ENCODE results near the gene PTCD3. TPM values are rescaled to one million over a fixed set of nuclear protein-coding genes. Genes with fewer than 3 reads are reported as not detected.

PTCD3 gene
- polyA plus RNA-seq, 1 of the 3 experiments (the other 2 are of a cell fraction): 44.5 TPM

DNA sequence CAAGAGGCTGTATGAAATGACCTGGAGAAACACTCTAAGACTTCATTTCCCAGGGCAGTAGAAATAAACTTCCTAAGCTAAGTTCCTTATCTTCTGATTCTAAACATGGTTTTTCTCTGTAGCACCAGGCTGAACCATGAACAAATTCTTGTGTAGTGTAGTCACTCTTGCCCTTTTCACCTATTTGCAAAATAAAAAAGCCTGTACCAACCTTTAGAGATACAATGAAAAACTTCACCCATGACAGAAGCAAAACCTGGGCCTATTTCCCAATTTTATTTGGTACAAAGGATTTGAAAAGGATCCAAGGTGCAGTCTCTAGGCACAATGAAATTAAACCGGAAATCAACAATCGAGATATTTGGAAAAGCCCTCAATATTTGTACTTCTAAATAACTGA, 44.0 kb upstream of the PTCD3 start:
- POLR2A ChIA-PET: no interaction called here
- WGBS (ENCODE audit: low lambda C conversion rate): 67% methylated on average over 2 of the region's 2 CpGs
- CTCF ChIA-PET: no interaction called here
- TF ChIP-seq MXI1 (IDR thresholded peaks at IDR 0.05; ENCODE audit: low read depth, low read length) (no peak), EZH2phosphoT487 (IDR thresholded peaks at IDR 0.05; ENCODE audit: borderline replicate concordance, low read depth) (no peak), FOSL2 (IDR thresholded peaks at IDR 0.05; ENCODE audit: borderline replicate concordance, low read depth) (peak; percentile 33), RCOR1 (IDR thresholded peaks at IDR 0.05; ENCODE audit: low read length) (no peak), JUND (IDR thresholded peaks at IDR 0.05) (peak; percentile 15; the same call in 1 of the 2 replicates), RXRA (IDR thresholded peaks at IDR 0.05; ENCODE audit: borderline replicate concordance, low read depth) (peak; percentile 17; the same call in 1 of the 2 replicates), SIN3A (IDR thresholded peaks at IDR 0.05; ENCODE audit: borderline replicate concordance, low read depth, low read length) (no peak), TCF12 (IDR thresholded peaks at IDR 0.05) (peak; percentile 25; the same call in 1 of the 2 replicates)
- Histone ChIP-seq H3K79me2 (ENCODE audit: insufficient read depth) (no peaks in the 10 kb centered on the region), H3K27ac (ENCODE audit: low read depth in 2 of 2, low read length in 1 of 2) (no peak overlapping the region), H3K9me3 (peaks cover 5% of the 10 kb centered on the region), H3K9me2 (no peaks in the 10 kb centered on the region), H3K27me3 (ENCODE audit: insufficient read depth) (no peaks in the 10 kb centered on the region), H3K4me1 (ENCODE audit: control insufficient read depth in 1 of 2, insufficient read depth in 2 of 2, low read depth in 1 of 2, low read length in 1 of 2) (peaks cover 4 to 20% of the 10 kb centered on the region in 2 experiments; a peak in 3 of 4 replicates), H3F3A (replicated peaks; ENCODE audit: insufficient read depth) (peaks cover 14% of the 10 kb centered on the region), H3K4me2 (no peak overlapping the region), H3K4me3 (ENCODE audit: low read depth in 2 of 2, low read length in 1 of 2) (no peak overlapping the region), H4K20me1 (ENCODE audit: insufficient read depth) (no peaks in the 10 kb centered on the region), H3K9ac (no peak overlapping the region), H3K36me3 (replicated peaks in 1 of 2; ENCODE audit: control insufficient read depth in 1 of 2, insufficient read depth in 2 of 2, low read length in 1 of 2) (peaks cover 41 to 81% of the 10 kb centered on the region in 2 experiments), H2AFZ (ENCODE audit: low read depth) (no peak overlapping the region)
- DNase-seq: no peak

- no peaks in the 10 kb centered on the region for H3K27me3 ChIP-seq (ENCODE audit: insufficient read depth)
- H3K4me2 ChIP-seq: no peak overlapping the region
- no peak overlapping the region for H3K9ac ChIP-seq
- H3K4me1 ChIP-seq (ENCODE audit: control insufficient read depth in 1 of 2, insufficient read depth in 2 of 2, low read depth in 1 of 2, low read length in 1 of 2): peaks cover 4 to 33% of the 10 kb centered on the region in 2 experiments; a peak in 3 of 4 replicates
- POLR2A ChIA-PET: no interaction called here
- no peak for DNase-seq
- H3F3A ChIP-seq (replicated peaks; ENCODE audit: insufficient read depth): peaks cover 11% of the 10 kb centered on the region
- H4K20me1 ChIP-seq (ENCODE audit: insufficient read depth): no peaks in the 10 kb centered on the region
- no peaks in the 10 kb centered on the region for H3K79me2 ChIP-seq (ENCODE audit: insufficient read depth)
- peaks cover 5% of the 10 kb centered on the region for H3K9me3 ChIP-seq
- 96% methylated on average over 2 of the region's 2 CpGs for WGBS (ENCODE audit: low lambda C conversion rate)
- no peak overlapping the region for H2AFZ ChIP-seq (ENCODE audit: low read depth)
- CTCF ChIA-PET: interaction anchor here (0.9 to 6.3 kb wide), 3 partner anchors 15 to 236 kb away, joined by 3 to 39 read pairs (median 3); no protein-coding TSS in a partner anchor
- TF ChIP-seq TCF12 (IDR thresholded peaks at IDR 0.05) (no peak), YY1 (IDR thresholded peaks at IDR 0.05; ENCODE audit: low read depth) (no peak), IRF3 (IDR thresholded peaks at IDR 0.05; ENCODE audit: low read depth, low read length) (no peak), PBX3 (IDR thresholded peaks at IDR 0.05) (no peak), MEF2A (IDR thresholded peaks at IDR 0.05; ENCODE audit: borderline replicate concordance, low read depth) (no peak), SIN3A (IDR thresholded peaks at IDR 0.05; ENCODE audit: borderline replicate concordance, low read depth, low read length) (no peak), ELF1 (IDR thresholded peaks at IDR 0.05) (no peak), TAF1 (IDR thresholded peaks at IDR 0.05; ENCODE audit: borderline replicate concordance, low read depth, low read length) (no peak), SMC3 (IDR thresholded peaks at IDR 0.05; ENCODE audit: low read depth, low read length) (no peak), MXI1 (IDR thresholded peaks at IDR 0.05; ENCODE audit: low read depth, low read length) (no peak)
- TF ChIP-seq, protein P1, sequence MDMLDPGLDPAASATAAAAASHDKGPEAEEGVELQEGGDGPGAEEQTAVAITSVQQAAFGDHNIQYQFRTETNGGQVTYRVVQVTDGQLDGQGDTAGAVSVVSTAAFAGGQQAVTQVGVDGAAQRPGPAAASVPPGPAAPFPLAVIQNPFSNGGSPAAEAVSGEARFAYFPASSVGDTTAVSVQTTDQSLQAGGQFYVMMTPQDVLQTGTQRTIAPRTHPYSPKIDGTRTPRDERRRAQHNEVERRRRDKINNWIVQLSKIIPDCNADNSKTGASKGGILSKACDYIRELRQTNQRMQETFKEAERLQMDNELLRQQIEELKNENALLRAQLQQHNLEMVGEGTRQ (IDR thresholded peaks at IDR 0.05; ENCODE audit: borderline replicate concordance, low read depth, low read length): no peak
- no peak overlapping the region for H3K27ac ChIP-seq (ENCODE audit: low read depth in 2 of 2, low read length in 1 of 2)
- H3K4me3 ChIP-seq (ENCODE audit: low read depth in 2 of 2, low read length in 1 of 2): no peak overlapping the region; a peak in 1 of 4 replicates
- H3K9me2 ChIP-seq: no peaks in the 10 kb centered on the region
- H3K36me3 ChIP-seq (replicated peaks in 1 of 2; ENCODE audit: control insufficient read depth in 1 of 2, insufficient read depth in 2 of 2, low read length in 1 of 2): peaks cover 54 to 85% of the 10 kb centered on the region in 2 experiments
These were observed 42.0 kb upstream of the PTCD3 start for GRCh38 chr2:86064006-86064405.
